C4-2B (cell line): Measurements from ENCODE around the gene TRUB2.

Experiments
- ZFX ChIP-seq: fragments of 450-650 bp; IDR thresholded peaks from 2 replicates; pipeline ENCODE4 v1.6.1; 2017
- TF ChIP-seq, protein P1 (sequence below): fragments of 450-650 bp; conservative IDR thresholded peaks from 2 replicates; pipeline ENCODE4 v1.5.1; 2017; ENCODE audit warnings: mild to moderate bottlenecking

DNA sequence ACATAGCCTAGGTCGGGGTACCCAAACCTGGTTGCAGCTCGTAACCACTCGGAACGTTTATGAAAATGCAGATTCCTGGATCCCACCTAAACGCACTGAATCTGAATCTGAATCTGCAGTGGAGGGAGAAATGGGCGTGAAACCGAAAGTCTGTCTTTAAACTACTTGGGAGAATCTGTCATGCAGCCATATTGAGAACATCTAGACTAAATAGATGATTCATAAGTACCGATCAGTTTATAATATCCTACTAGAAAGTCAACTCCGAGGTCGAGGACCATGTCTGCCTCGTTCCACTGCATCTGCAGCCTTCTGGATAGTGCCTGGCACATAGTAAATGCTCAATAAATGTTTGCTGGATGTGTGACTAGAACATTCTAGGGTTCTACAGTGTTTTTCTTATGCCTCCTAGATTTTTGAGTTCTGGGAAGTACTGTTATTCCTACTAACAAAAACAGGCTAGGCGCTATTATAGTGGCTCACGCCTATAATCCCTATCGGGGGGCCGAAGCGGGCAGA lies 1.0 kb upstream of the TRUB2 start:
- TF ChIP-seq, protein P1, sequence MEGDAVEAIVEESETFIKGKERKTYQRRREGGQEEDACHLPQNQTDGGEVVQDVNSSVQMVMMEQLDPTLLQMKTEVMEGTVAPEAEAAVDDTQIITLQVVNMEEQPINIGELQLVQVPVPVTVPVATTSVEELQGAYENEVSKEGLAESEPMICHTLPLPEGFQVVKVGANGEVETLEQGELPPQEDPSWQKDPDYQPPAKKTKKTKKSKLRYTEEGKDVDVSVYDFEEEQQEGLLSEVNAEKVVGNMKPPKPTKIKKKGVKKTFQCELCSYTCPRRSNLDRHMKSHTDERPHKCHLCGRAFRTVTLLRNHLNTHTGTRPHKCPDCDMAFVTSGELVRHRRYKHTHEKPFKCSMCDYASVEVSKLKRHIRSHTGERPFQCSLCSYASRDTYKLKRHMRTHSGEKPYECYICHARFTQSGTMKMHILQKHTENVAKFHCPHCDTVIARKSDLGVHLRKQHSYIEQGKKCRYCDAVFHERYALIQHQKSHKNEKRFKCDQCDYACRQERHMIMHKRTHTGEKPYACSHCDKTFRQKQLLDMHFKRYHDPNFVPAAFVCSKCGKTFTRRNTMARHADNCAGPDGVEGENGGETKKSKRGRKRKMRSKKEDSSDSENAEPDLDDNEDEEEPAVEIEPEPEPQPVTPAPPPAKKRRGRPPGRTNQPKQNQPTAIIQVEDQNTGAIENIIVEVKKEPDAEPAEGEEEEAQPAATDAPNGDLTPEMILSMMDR: no peak
- TF ChIP-seq ZFX: no peak
